ENCODE results near the gene C3orf18. TPM values are rescaled to one million over a fixed set of nuclear protein-coding genes. Genes with fewer than 3 reads are reported as not detected.

C3orf18 gene
- total and polyA plus RNA-seq, 2 donors (not counting 3 experiments of a cell fraction or from before 2014, with no cell fraction given) = 1.7 to 2.9 TPM

DNA sequence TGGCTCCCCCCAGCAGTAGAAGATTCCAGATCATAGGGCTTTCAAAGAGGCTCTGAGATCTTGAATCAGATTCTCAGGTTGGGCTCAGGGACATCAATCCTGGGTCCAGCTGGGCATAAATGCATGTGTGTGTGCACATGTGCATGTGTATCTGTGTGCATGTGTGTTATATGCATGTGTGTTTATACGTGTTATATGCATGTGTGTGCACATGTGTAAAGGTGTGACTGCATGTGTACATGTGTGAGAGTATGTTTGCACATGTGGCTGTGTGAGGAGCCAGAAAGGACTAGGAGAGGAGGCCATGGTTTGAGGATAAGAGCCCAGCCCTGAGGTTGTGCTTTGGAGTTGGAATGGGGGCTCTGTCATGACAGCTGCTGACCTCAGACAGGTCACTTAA, 47.6 kb upstream of the C3orf18 start:
- FAIRE-seq = no peak
- no TSS peak for BruUV-seq (replicated peaks)
- no peak overlapping the region for H3K4me3 ChIP-seq (replicated peaks in 1 of 3; ENCODE audit: insufficient read depth in 1 of 3, low read depth in 1 of 3, low read length in 3 of 3)
- TF ChIP-seq, protein P1, sequence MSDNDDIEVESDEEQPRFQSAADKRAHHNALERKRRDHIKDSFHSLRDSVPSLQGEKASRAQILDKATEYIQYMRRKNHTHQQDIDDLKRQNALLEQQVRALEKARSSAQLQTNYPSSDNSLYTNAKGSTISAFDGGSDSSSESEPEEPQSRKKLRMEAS (IDR thresholded peaks at IDR 0.05; ENCODE audit: insufficient read depth, insufficient read length) = peak; percentile 48
- no peak for TF ChIP-seq POLR2AphosphoS5 (IDR thresholded peaks at IDR 0.05; ENCODE audit: insufficient read depth, low read depth, low read length)
- intact Hi-C loops (cut with micrococcal nuclease) (loop anchor here (5.0 to 10.0 kb wide), 2 partner anchors 357 to 1060 kb away; partner anchors contain the start of gene TEX264), dilution Hi-C loops (cut with MboI; ENCODE audit: extremely low pct_ligation_motif_present, low sequenced_read_pairs) (no loop called here)
- CTCF ChIA-PET = interaction anchor here (1.2 to 3.5 kb wide), 11 partner anchors 13 to 1055 kb away, joined by 3 to 65 read pairs (median 14); partner anchors contain the start of gene HEMK1
- no peaks in the 10 kb centered on the region for H3K9me1 ChIP-seq (replicated peaks; ENCODE audit: control insufficient read depth, extremely low read depth, insufficient read depth, low read length)
- no peaks in the 10 kb centered on the region for H3K9me3 ChIP-seq (replicated peaks; ENCODE audit: control insufficient read depth, insufficient read depth, low read length)
- H4K20me1 ChIP-seq (replicated peaks; ENCODE audit: control insufficient read depth, extremely low read depth, insufficient read depth, low read length) = no peaks in the 10 kb centered on the region
- POLR2A ChIA-PET = no interaction called here
- H2AFZ ChIP-seq (ENCODE audit: low read depth, low read length) = no peak overlapping the region
- DNase-seq (ENCODE audit: low read depth, low spot score) = no peak
- H3K4me1 ChIP-seq (ENCODE audit: control insufficient read depth, extremely low read depth, insufficient read depth, low read length) = peaks cover 30% of the 10 kb centered on the region
- no peak overlapping the region for H3K27ac ChIP-seq (ENCODE audit: insufficient read depth, low read depth, low read length)
- no peaks in the 10 kb centered on the region for H3K36me3 ChIP-seq (ENCODE audit: control insufficient read depth in 2 of 2, extremely low read depth in 1 of 2, insufficient read depth in 2 of 2, low read length in 2 of 2)
- H3K27me3 ChIP-seq (ENCODE audit: control insufficient read depth in 2 of 2, insufficient read depth in 2 of 2, low read length in 2 of 2) = no peaks in the 10 kb centered on the region
- no peaks in the 10 kb centered on the region for H3K79me2 ChIP-seq (ENCODE audit: control insufficient read depth, insufficient read depth, low read length)
- H3K9ac ChIP-seq (replicated peaks; ENCODE audit: extremely low read depth, insufficient read depth, low read length) = no peak overlapping the region
- no peak overlapping the region for H3K4me2 ChIP-seq (ENCODE audit: insufficient read depth, low read length)

DNA sequence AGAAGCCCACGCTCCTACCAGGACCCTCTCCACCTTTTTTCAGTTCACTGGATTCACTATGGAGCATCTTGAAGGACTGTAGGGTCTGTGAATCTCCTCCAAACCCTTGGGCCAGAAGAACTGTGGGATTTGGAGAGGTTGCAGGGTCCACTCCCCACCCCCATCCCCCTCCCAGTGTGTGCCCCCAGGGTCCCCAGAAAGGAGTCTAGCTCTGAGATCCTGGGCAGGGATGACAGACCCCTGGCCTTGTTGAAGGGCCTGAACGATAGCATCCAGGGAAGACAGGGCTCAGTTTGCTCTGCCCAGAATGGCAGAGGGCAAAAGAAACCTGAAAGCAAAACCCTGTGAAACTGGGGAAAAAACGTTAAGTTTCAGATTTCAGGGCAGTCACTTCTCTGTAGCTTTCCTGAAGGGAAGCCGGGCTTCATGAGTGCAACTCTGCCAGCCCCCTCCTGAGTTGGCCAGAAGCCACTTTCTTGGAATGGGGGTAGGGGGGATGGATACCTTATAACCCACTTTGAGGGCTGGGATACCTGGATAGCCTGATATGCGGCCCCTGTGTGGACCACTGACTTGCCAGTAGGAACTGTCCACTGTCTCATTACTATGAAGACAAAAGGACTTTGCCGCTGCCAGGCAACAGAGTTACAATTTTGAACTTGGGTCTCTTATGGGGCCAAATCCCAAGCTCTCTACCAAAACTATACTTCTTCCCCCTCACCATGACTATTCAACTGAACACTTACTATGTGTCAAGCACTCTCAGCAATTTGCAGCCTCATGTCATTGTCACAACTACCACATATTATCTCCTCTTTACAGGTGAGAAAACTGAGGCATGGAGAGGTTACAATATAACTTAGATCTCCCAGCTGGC, 45.7 kb upstream of the C3orf18 start:
- ChIA-PET CTCF (interaction anchor here (0.9 to 4.9 kb wide), 10 partner anchors 22 to 776 kb away, joined by 3 to 105 read pairs (median 4); partner anchors contain the start of gene HEMK1), POLR2A (no interaction called here)
- Histone ChIP-seq H3K36me3 (ENCODE audit: control insufficient read depth in 2 of 2, extremely low read depth in 1 of 2, insufficient read depth in 2 of 2, low read length in 2 of 2) (no peaks in the 10 kb centered on the region), H2AFZ (ENCODE audit: low read depth, low read length) (no peak overlapping the region), H3K27ac (ENCODE audit: insufficient read depth, low read depth, low read length) (no peak overlapping the region), H3K9me1 (replicated peaks; ENCODE audit: control insufficient read depth, extremely low read depth, insufficient read depth, low read length) (no peaks in the 10 kb centered on the region), H4K20me1 (replicated peaks; ENCODE audit: control insufficient read depth, extremely low read depth, insufficient read depth, low read length) (no peaks in the 10 kb centered on the region), H3K4me1 (ENCODE audit: control insufficient read depth, extremely low read depth, insufficient read depth, low read length) (peaks cover 30% of the 10 kb centered on the region), H3K9ac (replicated peaks; ENCODE audit: extremely low read depth, insufficient read depth, low read length) (no peak overlapping the region), H3K9me3 (replicated peaks; ENCODE audit: control insufficient read depth, insufficient read depth, low read length) (no peaks in the 10 kb centered on the region), H3K27me3 (ENCODE audit: control insufficient read depth in 2 of 2, insufficient read depth in 2 of 2, low read length in 2 of 2) (no peaks in the 10 kb centered on the region), H3K4me2 (ENCODE audit: insufficient read depth, low read length) (no peak overlapping the region), H3K79me2 (ENCODE audit: control insufficient read depth, insufficient read depth, low read length) (no peaks in the 10 kb centered on the region), H3K4me3 (replicated peaks in 1 of 3; ENCODE audit: insufficient read depth in 1 of 3, low read depth in 1 of 3, low read length in 3 of 3) (no peak overlapping the region)
- no peak for DNase-seq (ENCODE audit: low read depth, low spot score)
- TF ChIP-seq, protein P1 (IDR thresholded peaks at IDR 0.05; ENCODE audit: insufficient read depth, insufficient read length) = no peak
- TF ChIP-seq CTCF (IDR thresholded peaks at IDR 0.05; ENCODE audit: extremely low read depth in 1 of 2, insufficient read depth in 1 of 2, low read depth in 1 of 2, low read length in 2 of 2) (no peak), EZH2 (IDR thresholded peaks at IDR 0.05; ENCODE audit: borderline replicate concordance, low read depth, low read length, severe bottlenecking) (no peak), MYC (IDR thresholded peaks at IDR 0.05; ENCODE audit: low read depth, low read length) (no peak), POLR2A (IDR thresholded peaks at IDR 0.05; ENCODE audit: low read depth, low read length) (no peak)
- no peak for FAIRE-seq
- dilution Hi-C loops (cut with MboI; ENCODE audit: extremely low pct_ligation_motif_present, low sequenced_read_pairs) (no loop called here), intact Hi-C loops (cut with micrococcal nuclease) (loop anchor here (1.0 to 10.0 kb wide), 3 partner anchors 266 to 1062 kb away; partner anchors contain the start of genes DCAF1 and TEX264)
- no TSS peak for BruUV-seq (replicated peaks)

All from endothelial cell of umbilical vein (primary cell).